MG63 (cell line): ENCODE data around the gene PNMA8A. TPM values are rescaled to one million over a fixed set of nuclear protein-coding genes. Genes with fewer than 3 reads are reported as not detected.

Experiments used
- DNase-seq: peaks from one replicate; pipeline ENCODE4 v3.0.0-alpha.2; 2020
- H3K27me3 ChIP-seq: fragments of 250-450 bp; sonication (Bioruptor Pico); 2 replicates; pipeline ENCODE4 v1.5.1; 2020; ENCODE audit warnings: mild to moderate bottlenecking, moderate library complexity
- H3K36me3 ChIP-seq: fragments of 250-450 bp; sonication (Bioruptor Pico); 2 replicates; pipeline ENCODE4 v1.5.1; 2020; ENCODE audit warnings: mild to moderate bottlenecking, moderate library complexity
- H3K4me3 ChIP-seq: fragments of 250-450 bp; sonication (Bioruptor Pico); 2 replicates; pipeline ENCODE4 v1.5.1; 2020; ENCODE audit warnings: mild to moderate bottlenecking, moderate library complexity
- H3K9me3 ChIP-seq: fragments of 250-450 bp; sonication (Bioruptor Pico); 2 replicates; pipeline ENCODE4 v1.5.1; 2020; ENCODE audit warnings: mild to moderate bottlenecking, moderate library complexity
- total RNA-seq: library from RNA; depleted of rRNA; stranded (reverse); fragments of >200 nt; shearing (Covaris generic); gene quantifications from 2 replicates; pipeline ENCODE4 v1.2.3, GENCODE V29; 2014; ENCODE audit warnings: low replicate concordance

The PNMA8A gene
- total RNA-seq, 1 experiment from 2014 or later: 0.46 TPM

DNA sequence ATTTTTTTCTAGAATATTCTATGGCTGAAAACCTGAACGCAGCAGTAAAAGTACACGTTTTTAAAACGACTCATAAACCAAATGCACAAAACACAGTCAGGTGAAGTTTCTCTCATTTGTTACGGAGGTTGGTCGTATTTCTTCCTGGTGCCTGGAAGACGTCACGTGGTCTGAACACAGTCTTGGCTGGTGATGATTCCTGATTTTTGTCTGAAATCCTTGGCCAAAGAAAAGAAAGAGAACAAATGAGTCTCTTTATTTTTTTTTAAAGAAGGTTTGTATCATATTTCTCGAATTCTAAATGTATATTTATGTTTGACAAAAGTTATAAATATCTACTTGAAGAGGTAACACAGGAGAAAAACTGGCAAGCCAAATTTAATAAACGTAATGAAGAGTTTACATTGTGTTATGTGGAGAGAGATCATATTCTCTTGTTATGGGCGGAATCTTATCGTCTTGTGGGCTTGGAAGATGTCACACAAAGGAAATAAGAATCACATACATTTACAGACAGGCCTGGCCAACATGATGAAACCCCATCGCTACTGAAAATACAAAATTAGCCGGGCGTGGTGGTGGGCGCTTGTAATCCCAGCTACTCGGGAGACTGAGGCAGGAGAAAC lies 10.0 kb upstream of the PNMA8A start:
- H3K36me3 ChIP-seq: no peaks in the 10 kb centered on the region
- no peak for DNase-seq
- no peak overlapping the region for H3K4me3 ChIP-seq
- H3K27me3 ChIP-seq: no peaks in the 10 kb centered on the region
- H3K9me3 ChIP-seq: no peaks in the 10 kb centered on the region

GRCh38 chr19:46480415-46480814 lies 9.1 kb upstream of the PNMA8A start:
- no peaks in the 10 kb centered on the region for H3K9me3 ChIP-seq
- H3K36me3 ChIP-seq: no peaks in the 10 kb centered on the region
- DNase-seq: no peak
- H3K4me3 ChIP-seq: no peak overlapping the region
- no peaks in the 10 kb centered on the region for H3K27me3 ChIP-seq

DNA sequence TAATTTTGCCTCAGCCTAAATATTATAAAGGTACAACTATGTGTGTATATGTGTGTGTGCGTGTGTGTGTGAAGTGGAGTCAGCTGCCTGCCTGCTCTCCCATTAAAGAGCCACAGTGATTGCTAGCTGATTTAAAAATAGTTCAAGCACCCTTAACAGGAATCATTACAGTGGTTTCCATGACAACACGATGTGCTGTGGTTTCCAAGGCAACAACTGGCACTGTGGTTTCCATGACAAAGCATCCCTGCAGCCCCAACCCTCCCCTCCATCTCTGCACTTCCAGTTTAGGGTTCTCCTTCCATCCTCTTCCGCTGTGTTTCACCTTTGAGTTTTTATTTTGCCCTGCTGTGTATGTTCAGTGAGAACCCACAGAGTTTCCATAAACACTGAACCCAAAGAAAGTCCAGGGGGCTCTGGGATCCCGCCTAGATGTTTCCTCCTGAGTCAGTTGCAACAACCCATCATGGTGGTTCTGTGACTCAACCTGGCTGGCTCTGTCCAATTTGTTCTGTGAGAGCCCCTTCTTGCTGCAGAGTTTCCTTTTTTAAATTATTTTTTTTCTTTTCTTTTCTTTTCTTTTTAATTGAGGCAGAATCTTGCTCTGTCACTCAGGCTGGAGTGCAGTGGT lies 7.1 kb upstream of the PNMA8A start:
- Histone ChIP-seq H3K36me3 (no peaks in the 10 kb centered on the region), H3K4me3 (no peak overlapping the region), H3K27me3 (no peaks in the 10 kb centered on the region), H3K9me3 (no peaks in the 10 kb centered on the region)
- no peak for DNase-seq

- peak; percentile 34 for DNase-seq
- Histone ChIP-seq H3K9me3 (no peaks in the 10 kb centered on the region), H3K27me3 (no peaks in the 10 kb centered on the region), H3K4me3 (no peak overlapping the region), H3K36me3 (no peaks in the 10 kb centered on the region)
These were observed 4.6 kb upstream of the PNMA8A start for GRCh38 chr19:46475986-46476385.

DNA sequence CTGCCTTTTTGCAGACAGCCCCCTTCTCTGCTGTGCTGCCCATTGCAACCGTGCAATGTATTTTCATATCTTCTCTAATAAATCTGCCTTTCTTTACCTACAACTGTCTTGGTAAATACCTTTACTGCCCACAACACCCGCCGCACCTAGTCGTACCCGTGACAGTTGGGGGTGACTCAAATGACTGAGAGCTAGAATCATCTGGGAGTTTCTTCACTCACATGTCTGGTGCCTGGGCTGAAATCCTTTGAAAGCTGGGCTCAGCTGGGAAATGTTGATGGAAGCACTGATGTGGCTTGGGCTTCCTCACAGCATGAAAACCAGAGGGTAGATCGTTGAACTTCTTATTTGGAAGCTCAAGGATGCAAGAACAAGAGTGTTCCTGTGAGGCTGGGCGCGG lies 2.8 kb upstream of the PNMA8A start:
- Histone ChIP-seq H3K36me3 (no peaks in the 10 kb centered on the region), H3K27me3 (no peaks in the 10 kb centered on the region), H3K9me3 (no peaks in the 10 kb centered on the region), H3K4me3 (no peak overlapping the region)
- DNase-seq: no peak

DNA sequence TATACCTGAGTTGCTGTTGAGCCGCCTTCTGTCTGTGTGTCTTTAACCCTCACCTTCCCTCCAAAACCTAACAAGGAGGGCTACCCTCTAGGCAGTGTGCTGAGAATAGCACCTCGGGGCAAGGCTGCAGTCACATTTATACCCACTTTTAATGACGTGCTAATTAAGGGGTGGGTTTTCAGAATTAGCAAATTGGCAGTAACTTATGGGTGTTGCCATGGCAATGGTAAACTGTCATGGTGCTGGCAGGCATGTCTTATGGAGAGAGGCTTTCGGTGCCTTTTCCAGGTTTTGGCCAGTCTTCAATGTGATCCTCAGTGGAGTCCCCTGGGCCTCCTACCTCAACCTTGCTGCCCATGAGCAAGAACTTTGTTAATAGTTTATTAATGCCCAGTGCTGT lies 1.2 kb upstream of the PNMA8A start:
- Histone ChIP-seq H3K27me3 (no peaks in the 10 kb centered on the region), H3K9me3 (no peaks in the 10 kb centered on the region), H3K4me3 (no peak overlapping the region), H3K36me3 (no peaks in the 10 kb centered on the region)
- no peak for DNase-seq

DNA sequence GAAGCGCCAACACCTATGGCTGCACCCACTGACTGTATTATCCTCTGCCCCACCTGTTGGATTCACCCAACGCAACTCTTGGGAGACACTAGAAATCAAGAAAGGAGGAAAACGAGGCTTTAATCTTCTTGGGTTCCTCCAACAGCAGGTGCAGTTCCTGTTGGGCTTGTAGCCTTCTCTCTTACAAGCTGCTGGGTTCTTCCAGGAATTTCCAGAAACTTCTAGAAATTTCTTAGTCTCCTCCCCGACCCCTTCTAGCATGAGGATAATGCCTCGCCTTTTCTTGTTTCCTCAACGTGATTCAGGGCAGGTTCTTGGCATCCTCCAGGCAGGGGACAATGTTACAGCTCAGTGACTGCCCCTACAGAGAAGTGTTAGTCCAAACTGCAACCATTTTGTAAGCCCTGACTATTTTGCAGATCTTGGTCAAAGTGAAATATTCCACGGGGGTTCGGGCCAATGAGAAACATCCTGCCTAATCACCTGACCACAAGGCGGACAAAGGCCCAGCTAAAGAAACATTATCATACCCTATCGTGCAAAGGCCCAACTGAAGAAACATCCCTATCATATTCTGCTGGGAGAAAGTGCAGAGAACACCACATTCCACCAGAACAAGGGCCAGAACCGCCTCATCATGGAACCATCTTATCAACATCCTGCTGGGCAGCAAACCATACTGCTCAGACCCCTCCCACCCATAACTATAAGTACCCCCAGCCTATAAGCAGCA lies 614 bp upstream of the PNMA8A start:
- H3K4me3 ChIP-seq: no peak overlapping the region
- no peaks in the 10 kb centered on the region for H3K36me3 ChIP-seq
- no peaks in the 10 kb centered on the region for H3K9me3 ChIP-seq
- H3K27me3 ChIP-seq: no peaks in the 10 kb centered on the region
- no peak for DNase-seq

- Histone ChIP-seq H3K27me3 (no peaks in the 10 kb centered on the region), H3K4me3 (no peak overlapping the region), H3K36me3 (no peaks in the 10 kb centered on the region), H3K9me3 (no peaks in the 10 kb centered on the region)
- DNase-seq: no peak
These were observed 987 bp downstream of the PNMA8A start for GRCh38 chr19:46470376-46470775.

DNA sequence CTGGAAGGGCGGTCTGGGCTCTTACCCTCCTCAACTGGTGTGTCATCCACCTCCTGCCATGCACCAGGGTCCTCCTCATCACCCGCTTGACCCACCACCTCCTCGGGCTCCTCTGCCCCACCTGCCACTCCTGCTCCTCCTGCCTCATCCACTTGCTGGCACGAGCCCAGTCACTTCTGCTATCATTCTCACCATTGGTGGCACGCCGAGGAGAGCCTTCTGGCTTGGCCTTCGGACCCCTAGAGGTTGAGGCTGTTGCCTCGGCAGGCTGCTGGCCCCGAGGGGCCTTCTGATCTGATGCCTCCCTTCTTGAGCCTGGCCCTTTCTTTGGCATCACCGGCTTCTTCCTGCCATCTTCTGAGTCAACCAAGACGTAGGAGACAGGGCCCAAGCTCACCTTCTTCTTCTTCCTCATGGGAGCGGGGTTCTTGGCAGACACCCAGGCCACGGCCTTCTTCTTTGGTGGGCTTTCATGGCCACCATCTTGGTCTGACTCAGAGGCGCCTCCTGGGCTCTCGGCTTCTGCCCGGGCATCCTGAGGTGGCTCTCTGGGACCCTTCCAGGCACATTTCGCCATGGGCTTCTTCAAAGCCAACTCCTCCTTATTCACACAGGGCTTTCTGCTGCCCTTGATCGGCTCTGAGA lies 1.7 kb downstream of the PNMA8A start:
- Histone ChIP-seq H3K27me3 (no peaks in the 10 kb centered on the region), H3K9me3 (no peaks in the 10 kb centered on the region), H3K4me3 (no peak overlapping the region), H3K36me3 (no peaks in the 10 kb centered on the region)
- DNase-seq: no peak

- DNase-seq: peak; percentile 85
- Histone ChIP-seq H3K4me3 (0 out of 2 replicates have a peak overlapping the region, but pooled peaks have one; percentile 8), H3K27me3 (no peaks in the 10 kb centered on the region), H3K9me3 (no peaks in the 10 kb centered on the region), H3K36me3 (no peaks in the 10 kb centered on the region)
These were observed 4.7 kb downstream of the PNMA8A start for GRCh38 chr19:46466536-46467196.

DNA sequence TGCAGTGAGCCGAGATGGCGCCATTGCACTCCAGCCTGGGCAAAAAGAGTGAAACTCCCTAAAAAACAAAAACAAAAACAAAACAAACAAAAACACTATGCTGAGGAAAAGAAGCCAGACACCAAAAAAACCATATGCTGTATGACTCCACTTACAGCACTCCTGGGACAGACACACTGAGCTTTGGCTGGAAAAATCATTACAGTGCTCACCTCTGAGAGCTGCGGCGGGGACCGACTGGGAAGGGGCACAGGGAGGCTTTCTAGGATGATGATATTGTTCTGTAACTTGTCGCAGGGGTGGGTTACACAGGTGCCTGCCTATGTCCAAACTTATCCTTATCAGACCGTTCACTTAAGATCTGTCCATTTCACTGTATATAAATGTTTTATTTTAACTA lies 7.8 kb downstream of the PNMA8A start:
- H3K9me3 ChIP-seq: no peaks in the 10 kb centered on the region
- H3K36me3 ChIP-seq: no peaks in the 10 kb centered on the region
- DNase-seq: no peak
- no peak overlapping the region for H3K4me3 ChIP-seq
- no peaks in the 10 kb centered on the region for H3K27me3 ChIP-seq

DNA sequence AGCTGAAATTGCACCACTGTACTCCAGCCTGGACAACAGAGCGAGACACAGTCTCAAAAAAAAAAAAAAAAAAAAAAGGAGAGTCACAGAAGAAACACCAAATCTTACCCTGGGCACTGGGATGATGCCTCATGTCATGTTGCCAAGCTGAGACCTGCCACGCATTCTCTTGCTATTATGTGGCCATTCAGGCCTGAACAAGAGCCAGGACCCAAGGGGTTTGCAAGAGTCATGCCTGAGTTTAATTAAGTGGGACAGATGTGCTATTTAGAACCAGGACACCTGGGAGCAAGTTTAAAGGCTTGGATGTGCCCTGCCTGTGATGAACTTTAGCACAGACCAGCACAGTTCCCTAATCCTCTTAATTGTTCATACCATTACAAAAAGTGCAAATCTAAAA lies 9.8 kb downstream of the PNMA8A start:
- Histone ChIP-seq H3K4me3 (no peak overlapping the region), H3K27me3 (no peaks in the 10 kb centered on the region), H3K36me3 (no peaks in the 10 kb centered on the region), H3K9me3 (no peaks in the 10 kb centered on the region)
- peak; percentile 77 for DNase-seq

- no peaks in the 10 kb centered on the region for H3K27me3 ChIP-seq
- no peaks in the 10 kb centered on the region for H3K9me3 ChIP-seq
- H3K36me3 ChIP-seq: no peaks in the 10 kb centered on the region
- H3K4me3 ChIP-seq: no peak overlapping the region
- DNase-seq: no peak
These were observed 10.4 kb downstream of the PNMA8A start for GRCh38 chr19:46460981-46461380.

DNA sequence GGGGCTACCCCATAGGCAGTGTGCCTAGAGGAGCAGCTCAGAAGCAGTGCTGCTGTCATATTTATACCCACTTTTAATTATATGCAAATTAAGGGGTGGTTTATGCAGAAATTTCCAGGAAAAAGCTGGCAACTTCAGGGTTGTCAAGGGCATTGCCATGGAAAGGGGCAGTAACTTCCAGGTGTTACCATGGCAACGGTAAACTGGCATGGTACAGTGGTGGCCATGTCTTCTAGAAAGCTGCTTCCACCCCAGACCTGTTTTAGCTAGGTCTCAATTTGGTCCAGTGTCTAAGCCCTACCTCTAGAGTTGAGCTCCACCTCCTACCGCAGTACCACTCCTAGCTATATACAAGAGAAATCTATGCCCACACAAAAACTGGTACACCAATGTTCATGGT lies 11.3 kb downstream of the PNMA8A start:
- H3K36me3 ChIP-seq: no peaks in the 10 kb centered on the region
- H3K27me3 ChIP-seq: no peaks in the 10 kb centered on the region
- no peak overlapping the region for H3K4me3 ChIP-seq
- H3K9me3 ChIP-seq: no peaks in the 10 kb centered on the region
- DNase-seq: no peak

GRCh38 chr19:46456930-46457329 lies 14.4 kb downstream of the PNMA8A start:
- no peak overlapping the region for H3K4me3 ChIP-seq
- no peaks in the 10 kb centered on the region for H3K36me3 ChIP-seq
- no peaks in the 10 kb centered on the region for H3K27me3 ChIP-seq
- no peak for DNase-seq
- H3K9me3 ChIP-seq: no peaks in the 10 kb centered on the region

DNA sequence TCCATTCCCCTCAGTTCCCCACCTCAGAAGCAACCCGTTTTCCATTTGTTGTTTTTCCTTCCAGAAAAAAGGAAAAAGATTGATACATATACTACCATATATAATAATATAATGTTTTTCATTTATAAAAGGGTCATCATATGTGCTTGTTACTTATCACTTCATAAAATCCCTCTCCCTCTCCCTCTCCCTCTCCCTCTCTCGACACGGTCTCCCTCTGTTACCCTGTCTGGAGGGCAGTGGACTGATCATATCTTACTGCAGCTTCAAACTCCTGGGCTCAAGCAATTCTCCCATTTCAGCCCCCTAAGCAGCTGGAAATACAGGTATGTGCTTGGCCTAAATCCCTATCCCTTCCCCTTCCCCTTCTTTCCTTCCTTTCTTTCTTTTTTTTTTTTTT lies 17.1 kb downstream of the PNMA8A start:
- Histone ChIP-seq H3K4me3 (no peak overlapping the region), H3K9me3 (peaks cover 4% of the 10 kb centered on the region), H3K36me3 (no peaks in the 10 kb centered on the region), H3K27me3 (no peaks in the 10 kb centered on the region)
- DNase-seq: no peak

GRCh38 chr19:46453661-46454060 lies 17.7 kb downstream of the PNMA8A start:
- H3K27me3 ChIP-seq: no peaks in the 10 kb centered on the region
- peaks cover 6% of the 10 kb centered on the region for H3K9me3 ChIP-seq
- DNase-seq: no peak

More at GRCh38 chr19:46453661-46454060, 17.7 kb downstream of the PNMA8A start:
- Histone ChIP-seq H3K4me3 (no peak overlapping the region), H3K36me3 (no peaks in the 10 kb centered on the region)
